Common myeloid progenitor, CD34-positive (primary cell): ENCODE data around the gene MCC.
"Not testable (repeated sequence)": the region's sequence is repeated elsewhere in the genome, so short reads cannot be mapped to it uniquely, and the experiment has no call there.

Experiments used
- CTCF ChIA-PET: fragments of 350-600 bp; sonication (Branson Sonifier 250); formaldehyde crosslinking; loops from one replicate; lab custom pipeline; 2021; ENCODE audit warnings: antibody characterized with exemption; lab: Charles Lee
- POLR2A ChIA-PET: fragments of 350-600 bp; sonication (Branson Sonifier 250); formaldehyde crosslinking; loops from one replicate; lab custom pipeline; 2021; ENCODE audit warnings: antibody characterized with exemption; lab: Charles Lee
- DNase-seq, 3 donors: peaks; one replicate each; pipeline versions ENCODE4 v3.0.0 to v3.0.0-alpha.2; 2013
- H3K27ac ChIP-seq, 2 experiments: 1 replicate in 1 of 2; 2 replicates in 1 of 2; pipeline ENCODE4 v1.7.0; 2013; ENCODE audit warnings: inconsistent platforms in 2 of 2, low read length in 2 of 2, mild to moderate bottlenecking in 2 of 2, low read depth in 1 of 2, moderate library complexity in 1 of 2; ENCODE audit not compliant: severe bottlenecking in 2 of 2, insufficient read depth in 1 of 2, poor library complexity in 1 of 2
- H3K27me3 ChIP-seq, 5 experiments: replicated peaks in 2 of 5; 1 replicate in 3 of 5; 2 replicates in 2 of 5; pipeline versions ENCODE4 v1.6.1 to v1.7.0; 2013; ENCODE audit warnings: low read length in 4 of 5, mild to moderate bottlenecking in 2 of 5, moderate library complexity in 2 of 5, inconsistent platforms in 1 of 5; ENCODE audit not compliant: insufficient read depth in 5 of 5, control insufficient read depth in 4 of 5
- H3K36me3 ChIP-seq, 4 experiments: 1 replicate in 2 of 4; 2 replicates in 2 of 4; pipeline versions ENCODE4 v1.6.1 to v1.7.0; 2013; ENCODE audit warnings: low read length in 3 of 4, control low read depth in 1 of 4, mild to moderate bottlenecking in 1 of 4; ENCODE audit not compliant: control insufficient read depth in 4 of 4, insufficient read depth in 4 of 4
- H3K4me1 ChIP-seq, 4 experiments: 1 replicate in 3 of 4; 2 replicates in 1 of 4; pipeline versions ENCODE4 v1.6.1 to v1.7.1; 2013; ENCODE audit warnings: low read length in 3 of 4, mild to moderate bottlenecking in 3 of 4, control low read depth in 1 of 4, inconsistent platforms in 1 of 4, moderate library complexity in 1 of 4; ENCODE audit not compliant: control insufficient read depth in 4 of 4, insufficient read depth in 4 of 4; ENCODE audit errors: control extremely low read depth in 1 of 4
- H3K4me3 ChIP-seq, 7 experiments: 1 replicate in 4 of 7; 2 replicates in 3 of 7; pipeline versions ENCODE4 v1.5.1 to v1.7.0; 2013; ENCODE audit warnings: mild to moderate bottlenecking in 7 of 7, low read length in 6 of 7, moderate library complexity in 6 of 7, inconsistent platforms in 2 of 7, low read depth in 2 of 7, control low read depth in 1 of 7; ENCODE audit not compliant: insufficient read depth in 4 of 7, control insufficient read depth in 1 of 7; ENCODE audit errors: extremely low read depth in 1 of 7
- H3K9me3 ChIP-seq, 5 experiments: 1 replicate in 4 of 5; 2 replicates in 1 of 5; pipeline versions ENCODE4 v1.6.1 to v1.7.1; 2013; ENCODE audit warnings: low read length in 4 of 5, mild to moderate bottlenecking in 2 of 5, inconsistent platforms in 1 of 5, low read depth in 1 of 5, moderate library complexity in 1 of 5; ENCODE audit not compliant: control insufficient read depth in 4 of 5, insufficient read depth in 2 of 5; ENCODE audit errors: control extremely low read depth in 1 of 5
- WGBS: methylation state at CpG from one replicate; pipeline ENCODE4 v1.1.5; 2013; ENCODE audit not compliant: insufficient coverage; 5-methylcytosine and 5-hydroxymethylcytosine counted together

MCC gene

GRCh38 chr5:113075019-113075418, 413.2 kb downstream of the MCC start:
- CTCF ChIA-PET, result no interaction called here
- DNase-seq, result no peak
- H3K4me3 ChIP-seq, result no peak overlapping the region
- peaks cover 0 to 3% (median 0%) of the 10 kb centered on the region in 5 experiments for H3K27me3 ChIP-seq
- 93% methylated on average over 21 of the region's 21 CpGs for WGBS
- H3K27ac ChIP-seq, result no peak overlapping the region
- no peaks in the 10 kb centered on the region for H3K36me3 ChIP-seq
- no peaks in the 10 kb centered on the region for H3K4me1 ChIP-seq
- peaks cover 0 to 11% (median 3%) of the 10 kb centered on the region in 5 experiments for H3K9me3 ChIP-seq
- POLR2A ChIA-PET, result no interaction called here

GRCh38 chr5:113073629-113074034, 414.6 kb downstream of the MCC start:
- 97% methylated on average over 11 of the region's 11 CpGs for WGBS
- H3K27me3 ChIP-seq, DNase-seq, H3K27ac ChIP-seq, POLR2A ChIA-PET, CTCF ChIA-PET, H3K36me3 ChIP-seq, H3K4me1 ChIP-seq, H3K4me3 ChIP-seq: not testable (repeated sequence)
- H3K9me3 ChIP-seq, result peaks cover 0 to 11% (median 3%) of the 10 kb centered on the region in 5 experiments

GRCh38 chr5:113071401-113071800, 416.9 kb downstream of the MCC start:
- CTCF ChIA-PET, result no interaction called here
- H3K4me1 ChIP-seq, result no peaks in the 10 kb centered on the region
- H3K9me3 ChIP-seq, result peaks cover 0 to 11% (median 3%) of the 10 kb centered on the region in 5 experiments
- H3K36me3 ChIP-seq, result no peaks in the 10 kb centered on the region
- H3K27me3 ChIP-seq, result peaks cover 0 to 3% (median 0%) of the 10 kb centered on the region in 5 experiments
- POLR2A ChIA-PET, result no interaction called here
- 85% methylated on average over 2 of the region's 3 CpGs for WGBS
- H3K4me3 ChIP-seq, result no peak overlapping the region
- H3K27ac ChIP-seq, result no peak overlapping the region
- DNase-seq, result no peak

- CTCF ChIA-PET, result no interaction called here
- no peak overlapping the region for H3K4me3 ChIP-seq
- peaks cover 0 to 11% (median 0%) of the 10 kb centered on the region in 5 experiments for H3K9me3 ChIP-seq
- H3K27ac ChIP-seq, result no peak overlapping the region
- H3K36me3 ChIP-seq, result no peaks in the 10 kb centered on the region
- DNase-seq, result no peak
- no peaks in the 10 kb centered on the region for H3K4me1 ChIP-seq
- peaks cover 0 to 3% (median 0%) of the 10 kb centered on the region in 5 experiments for H3K27me3 ChIP-seq
- POLR2A ChIA-PET, result no interaction called here
- 100% methylated on average over 2 of the region's 5 CpGs for WGBS
These were observed 417.4 kb downstream of the MCC start for GRCh38 chr5:113070901-113071300.

- CTCF ChIA-PET, result no interaction called here
- POLR2A ChIA-PET, result no interaction called here
- Histone ChIP-seq H3K27me3 (peaks cover 0 to 3% (median 0%) of the 10 kb centered on the region in 5 experiments), H3K4me1 (no peaks in the 10 kb centered on the region), H3K4me3 (no peak overlapping the region), H3K36me3 (no peaks in the 10 kb centered on the region), H3K27ac (no peak overlapping the region), H3K9me3 (no peaks in the 10 kb centered on the region)
- 100% methylated on average over 2 of the region's 2 CpGs for WGBS
- DNase-seq, result no peak
These were observed 419.7 kb downstream of the MCC start for GRCh38 chr5:113068559-113068958.

GRCh38 chr5:113067635-113068344, 420.5 kb downstream of the MCC start:
- peaks cover 0 to 2% (median 0%) of the 10 kb centered on the region in 5 experiments for H3K27me3 ChIP-seq
- WGBS, result 98% methylated on average over 15 of the region's 19 CpGs
- POLR2A ChIA-PET, result no interaction called here

GRCh38 chr5:113065626-113066025, 422.6 kb downstream of the MCC start:
- ChIA-PET POLR2A (no interaction called here), CTCF (no interaction called here)
- Histone ChIP-seq H3K9me3 (no peaks in the 10 kb centered on the region), H3K27me3 (peaks cover 0 to 5% (median 0%) of the 10 kb centered on the region in 5 experiments), H3K4me1 (peaks cover 0 to 9% (median 0%) of the 10 kb centered on the region in 4 experiments), H3K27ac (no peak overlapping the region), H3K4me3 (no peak overlapping the region), H3K36me3 (no peaks in the 10 kb centered on the region)
- WGBS, result no CpG with 5 or more reads among the region's 2 CpGs
- DNase-seq, result no peak

More at GRCh38 chr5:113067635-113068344, 420.5 kb downstream of the MCC start:
- no peak for DNase-seq
- CTCF ChIA-PET, result no interaction called here
- no peaks in the 10 kb centered on the region for H3K36me3 ChIP-seq
- H3K9me3 ChIP-seq, result no peaks in the 10 kb centered on the region
- H3K27ac ChIP-seq, result no peak overlapping the region
- H3K4me3 ChIP-seq, result no peak overlapping the region
- peaks cover 0 to under 1% (median 0%) of the 10 kb centered on the region in 4 experiments for H3K4me1 ChIP-seq
